Measurements from ENCODE around the gene AOC1.
"Not testable (repeated sequence)": the region's sequence is repeated elsewhere in the genome, so short reads cannot be mapped to it uniquely, and the experiment has no call there.

- not testable (repeated sequence) for TF ChIP-seq CREB1 (IDR thresholded peaks at IDR 0.05; ENCODE audit: low read depth); RBBP5 (conservative IDR thresholded peaks at IDR 0.05); CHD2 (IDR thresholded peaks at IDR 0.05; ENCODE audit: borderline replicate concordance, low read depth, low read length); POU2F2 (IDR thresholded peaks at IDR 0.05; ENCODE audit: borderline replicate concordance, low read depth, low read length); EZH2 (IDR thresholded peaks at IDR 0.05; ENCODE audit: borderline replicate concordance, control insufficient read depth, low read depth, low read length)
Observed at GRCh38 chr7:150910305-150910995, 58.1 kb downstream of the AOC1 start.

Data from GM12878 (cell line).